Heart left ventricle (tissue), 16 donors: ENCODE results near the gene ZNF165. TPM values are rescaled to one million over a fixed set of nuclear protein-coding genes. Genes with fewer than 3 reads are reported as not detected.

Experiments
- ATAC-seq, 4 donors: fragments of 200-7000 bp; cut with Tn5 transposase; one replicate each; pipeline ENCODE4 v1.9.1; 2020 to 2022; ENCODE audit warnings: moderate library complexity in 4 of 4, mild to moderate bottlenecking in 3 of 4, moderate number of reproducible peaks in 1 of 4
- DNase-seq, 5 donors: peaks; one replicate each; pipeline ENCODE4 v3.0.0-alpha.2; 2020
- H3K27ac ChIP-seq, 12 donors: fragments of 200-600 bp; sonication (generic) in 4 of 12; one replicate each; pipeline versions ENCODE4 v1.5.0 to v1.8.0; 2016 to 2022; ENCODE audit warnings: mild to moderate bottlenecking in 2 of 12
- H3K27me3 ChIP-seq, 9 donors: fragments of 200-600 bp; sonication (generic) in 2 of 9; one replicate each; pipeline versions ENCODE4 v1.5.1 to v1.8.0; 2016 to 2022; ENCODE audit warnings: mild to moderate bottlenecking in 3 of 9
- H3K36me3 ChIP-seq, 9 donors: fragments of 200-600 bp; sonication (generic) in 2 of 9; one replicate each; pipeline versions ENCODE4 v1.5.0 to v1.8.0; 2018 to 2022; ENCODE audit warnings: mild to moderate bottlenecking in 2 of 9
- H3K4me1 ChIP-seq, 12 donors: fragments of 200-600 bp; sonication (generic) in 4 of 12; one replicate each; pipeline versions ENCODE4 v1.5.0 to v1.8.0; 2016 to 2022; ENCODE audit warnings: mild to moderate bottlenecking in 3 of 12
- H3K4me3 ChIP-seq, 12 donors: fragments of 200-600 bp; sonication (generic) in 4 of 12; one replicate each; pipeline versions ENCODE4 v1.5.0 to v1.8.0; 2017 to 2022; ENCODE audit warnings: mild to moderate bottlenecking in 9 of 12, moderate library complexity in 4 of 12
- H3K9me3 ChIP-seq, 12 donors: fragments of 200-600 bp; sonication (generic) in 4 of 12; one replicate each; pipeline versions ENCODE4 v1.5.0 to v1.8.0; 2016 to 2022; ENCODE audit warnings: mild to moderate bottlenecking in 1 of 12
- CTCF ChIP-seq, 12 donors: fragments of 200-600 bp; sonication (generic) in 4 of 12; IDR thresholded peaks; one replicate each; pipeline versions ENCODE4 v1.5.0 to v1.8.0; 2018 to 2022; ENCODE audit warnings: antibody characterized with exemption in 12 of 12, mild to moderate bottlenecking in 5 of 12
- POLR2A ChIP-seq, 2 donors: fragments of 450-650 bp; IDR thresholded peaks; one replicate each; pipeline ENCODE4 v1.6.1; 2017; ENCODE audit warnings: antibody characterized with exemption in 2 of 2, mild to moderate bottlenecking in 2 of 2, moderate library complexity in 2 of 2
- WGBS, 4 donors: extraction: QIAGEN DNeasy Blood & Tissue Kit in 2 of 4; methylation state at CpG; one replicate each; pipeline versions ENCODE4 v1.1.5 to v1.1.7; 2013 to 2018; 5-methylcytosine and 5-hydroxymethylcytosine counted together
- intact Hi-C, 10 donors: fragments of 100-400 bp; cut with DNase I; formaldehyde crosslinking; loops; one replicate each; pipeline versions ENCODE4 v1.11.1 to v1.14.2; 2022
- polyA plus RNA-seq, 2 donors: library from polyadenylated mRNA; stranded (reverse); fragments of 200-250 nt; gene quantifications; one replicate each; pipeline ENCODE4 v1.2.3, GENCODE V29; 2013
- total RNA-seq, 9 donors: library from RNA; depleted of rRNA in 2 of 9; stranded (reverse); fragments of >200 nt in 2 of 9; fragmentation: NEBNext Ultra II Directional in 3 of 9; extraction: Animal tissue kit (Norgen Biotek cat#: 25700) in 3 of 9; gene quantifications; one replicate each; pipeline versions ENCODE4 v1.1.0 to v1.2.4, GENCODE V29; 2016 to 2023
- donor health status: ischemic (EF 13 %, LVEDD 7.1; RV severe dilation, severe dysfunction).
- donor health status: healthy with polysubstance abuse.
- donor health status: DM: no; HTN: yes; CAD: no.
- donor health status: DM: no; HTN: no; CAD: no.
- donor health status: ischemic (EF 25% LVEDD 6.9; RV normal size, moderate dysfunction).
- donor health status: ischemic (EF 25% LVEDD 5.7; RV mildly dilated, moderate dysfunction).
- donor health status: healthy.
- donor health status: DM: yes; HTN: yes; CAD: no.
- donor health status: ischemic (EF 35%, LVEDD 5.7; RV mildly dilated, moderate dysfunction).
- donor health status: nonischemic (EF 11% LVEDD 7.7; RV severe dilation, severe dysfunction).
- donor health status: DM: yes; HTN: yes; CAD: no.
- donor health status: PGD.
- donor health status: ischemic (EF 29% LVEDD 5.4; RV normal size, mild dysfunction).
- donor health status: nonischemic (EF 23%, LVEDD 6.1; RV moderate dilation, normal function).

The ZNF165 gene
- total and polyA plus RNA-seq, 11 donors, result 0.18 to 0.88 (median 0.46) TPM

DNA sequence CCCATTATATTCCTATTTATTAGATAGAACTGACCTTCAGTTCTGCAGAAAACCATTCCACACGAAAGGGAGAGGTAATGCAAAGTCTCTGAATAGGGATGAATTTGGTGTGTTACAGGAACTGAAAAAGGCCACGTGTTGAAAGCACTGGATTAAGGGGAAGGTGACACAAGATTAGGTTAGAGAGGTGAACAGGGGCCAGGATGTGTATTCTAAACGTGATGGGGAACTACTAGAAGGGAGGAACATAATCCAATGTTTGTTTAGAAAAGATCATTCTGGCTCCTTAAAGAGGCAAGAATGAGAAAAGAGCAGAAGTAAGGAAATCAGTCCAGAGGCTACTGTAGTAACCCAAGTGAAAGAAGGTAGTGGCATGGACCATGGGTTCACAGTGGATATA lies 55.0 kb downstream of the ZNF165 start:
- Histone ChIP-seq H3K4me3 (peak overlapping the region in 7 of 12 donors; percentile 77 to 97 (median 89)), H3K4me1 (peaks cover 0 to 46% (median 21%) of the 10 kb centered on the region in 12 donors), H3K27me3 (no peaks in the 10 kb centered on the region), H3K9me3 (no peaks in the 10 kb centered on the region), H3K36me3 (peaks cover 0 to 23% (median 0%) of the 10 kb centered on the region in 9 donors), H3K27ac (peak overlapping the region in 4 of 12 donors; percentile 93 to 97 (median 96))
- ATAC-seq (no peak), DNase-seq (no peak)
- WGBS, 4 donors, result 8 to 22% (median 17%) methylated on average over 3 of the region's 3 CpGs
- TF ChIP-seq POLR2A (IDR thresholded peaks at IDR 0.05) (no peak), CTCF (IDR thresholded peaks at IDR 0.05) (no peak)
- intact Hi-C loops, result loop anchor here in 6 of 10 donors (5.0 to 10.0 kb wide), 6 partner anchors 53 to 222 kb away; partner anchors contain the start of genes ZSCAN26 (in 2 of the 6), NKAPL (in 1 of the 6), ZKSCAN4 (in 1 of the 6) and ZNF165 (in 1 of the 6)

DNA sequence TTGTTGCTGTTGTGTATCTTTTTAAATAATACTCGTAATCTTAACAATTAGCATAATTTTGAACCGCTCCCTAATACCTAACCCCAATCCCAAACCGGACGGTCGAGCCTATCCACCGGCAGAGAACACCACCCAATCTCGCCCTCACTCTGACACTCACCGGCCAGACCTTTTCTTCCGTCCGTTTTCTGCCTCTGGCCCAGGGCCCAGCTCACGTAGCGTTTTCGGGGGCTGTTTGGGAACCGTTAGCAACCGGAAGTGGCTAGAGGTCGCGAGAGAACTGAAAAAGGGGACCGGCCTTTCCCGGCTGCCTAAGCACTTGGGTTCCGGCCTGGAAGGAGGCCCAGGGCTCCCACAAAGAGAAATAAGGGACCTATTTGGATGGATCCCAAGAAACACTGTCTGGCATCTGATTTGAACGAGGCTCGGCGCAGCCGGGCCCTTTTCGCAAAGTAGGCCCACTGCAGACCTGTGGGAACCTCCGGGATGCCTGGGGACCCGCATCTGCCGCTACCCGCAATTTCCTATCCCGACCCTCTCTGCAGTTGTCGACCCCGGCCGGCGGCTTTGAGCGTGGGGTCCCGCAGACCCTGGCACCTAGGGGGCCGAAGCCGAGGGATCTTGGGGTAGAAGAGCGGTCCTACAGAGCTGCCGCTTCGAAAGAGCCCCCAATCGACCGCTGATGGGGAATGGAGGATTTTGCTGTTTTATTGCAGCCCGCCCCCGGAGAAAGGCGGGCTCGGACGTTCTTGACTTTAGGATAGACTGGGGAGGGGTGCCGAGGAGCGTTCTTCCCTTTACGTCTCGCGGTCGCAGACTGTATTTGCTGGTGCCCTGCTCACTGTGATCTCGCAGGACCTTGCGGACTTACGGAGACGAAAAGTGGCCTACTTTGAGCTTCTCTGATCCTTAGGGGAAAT lies 56.5 kb downstream of the ZNF165 start:
- Histone ChIP-seq H3K36me3 (peaks cover 0 to 10% (median 0%) of the 10 kb centered on the region in 9 donors), H3K27ac (peak overlapping the region; percentile 90 to 98 (median 96)), H3K4me1 (peaks cover 0 to 54% (median 23%) of the 10 kb centered on the region in 12 donors), H3K9me3 (no peaks in the 10 kb centered on the region), H3K27me3 (no peaks in the 10 kb centered on the region), H3K4me3 (peak overlapping the region; percentile 53 to 97 (median 86))
- peak; percentile 76 to 94 (median 92) for ATAC-seq
- TF ChIP-seq CTCF (IDR thresholded peaks at IDR 0.05) (peak in 1 of 12 donors; percentile 2), POLR2A (IDR thresholded peaks at IDR 0.05) (peak in 1 of 2 donors; percentile 25)
- WGBS, 4 donors, result 0 to 1% (median 0%) methylated on average over 29 to 58 of the region's 58 CpGs
- DNase-seq, result peak; percentile 91 to 95 (median 94)
- intact Hi-C loops, result loop anchor here in 8 of 10 donors (1.0 to 10.0 kb wide), 10 partner anchors 24 to 220 kb away; partner anchors contain the start of genes ZNF165 (in 2 of the 8), ZSCAN26 (in 2 of the 8), NKAPL (in 1 of the 8) and ZKSCAN4 (in 1 of the 8)

DNA sequence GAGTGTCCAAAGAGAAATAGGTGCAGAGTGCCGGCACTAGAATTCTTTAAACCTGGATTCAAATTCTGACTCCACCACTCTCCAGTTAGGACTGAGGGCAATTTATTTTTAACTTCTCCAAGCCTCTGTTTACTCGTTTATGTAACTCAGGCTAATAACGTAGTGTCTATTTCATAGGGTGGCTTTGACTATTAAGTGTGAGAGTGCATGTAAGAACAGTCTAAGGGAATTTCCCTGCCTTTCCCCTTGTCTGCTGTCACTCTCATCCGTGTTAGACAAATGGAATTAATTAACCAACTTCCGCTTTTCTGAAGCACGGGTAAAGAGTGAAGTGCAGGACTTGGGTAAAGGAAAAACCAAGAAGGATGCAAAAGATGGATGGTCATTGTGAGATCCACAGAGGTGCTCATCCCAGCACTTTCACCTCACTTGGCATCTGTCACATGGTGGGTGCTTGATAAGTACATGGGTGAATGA lies 57.2 kb downstream of the ZNF165 start:
- intact Hi-C loops, result loop anchor here in 8 of 10 donors (1.0 to 10.0 kb wide), 10 partner anchors 24 to 220 kb away; partner anchors contain the start of genes ZNF165 (in 2 of the 8), ZSCAN26 (in 2 of the 8), NKAPL (in 1 of the 8) and ZKSCAN4 (in 1 of the 8)
- Histone ChIP-seq H3K4me1 (peaks cover 1 to 58% (median 25%) of the 10 kb centered on the region in 12 donors), H3K27ac (peak overlapping the region; percentile 90 to 98 (median 96)), H3K4me3 (peak overlapping the region; percentile 53 to 97 (median 86)), H3K27me3 (no peaks in the 10 kb centered on the region), H3K36me3 (peaks cover 0 to 8% (median 0%) of the 10 kb centered on the region in 9 donors), H3K9me3 (no peaks in the 10 kb centered on the region)
- WGBS, 4 donors, result 2 to 5% (median 4%) methylated on average over 6 of the region's 6 CpGs
- ATAC-seq, result peak in 3 of 4 donors; percentile 1 to 7 (median 6)
- TF ChIP-seq POLR2A (IDR thresholded peaks at IDR 0.05), result no peak
- no peak for TF ChIP-seq CTCF (IDR thresholded peaks at IDR 0.05)
- no peak for DNase-seq

Other genes starting within 250 kb of the ZNF165 start
- gene OR2B2, start 168.2 kb upstream of the ZNF165 start, total RNA-seq, result not detected
- gene OR2B2, start 168.2 kb upstream of the ZNF165 start, polyA plus RNA-seq, result not detected
- gene OR2B6, start 123.3 kb upstream of the ZNF165 start, total RNA-seq, result not detected
- not detected for gene OR2B6, start 123.3 kb upstream of the ZNF165 start, polyA plus RNA-seq
- 1 to 10 TPM in 8 of 9 donors, under 1 TPM in 1; 0.48 to 2.9 (median 2.2) TPM for gene ZSCAN16, start 44.0 kb downstream of the ZNF165 start, total RNA-seq
- 1 to 10 TPM; 3.4 to 4.9 TPM for gene ZSCAN16, start 44.0 kb downstream of the ZNF165 start, polyA plus RNA-seq
- gene ZKSCAN8, start 61.3 kb downstream of the ZNF165 start, total RNA-seq, result 10 to 100 TPM; 10.6 to 17.7 (median 13.9) TPM
- gene ZKSCAN8, start 61.3 kb downstream of the ZNF165 start, polyA plus RNA-seq, result 1 to 10 TPM; 3.8 to 4.1 TPM
- 10 to 100 TPM in 2 of 9 donors, 1 to 10 TPM in 7; 6.8 to 12.6 (median 7.9) TPM for gene ZSCAN9, start 144.7 kb downstream of the ZNF165 start, total RNA-seq
- 10 to 100 TPM in 1 of 2 donors, 1 to 10 TPM in 1; 5.8 to 10.2 TPM for gene ZSCAN9, start 144.7 kb downstream of the ZNF165 start, polyA plus RNA-seq
- gene ZKSCAN4, start 171.7 kb downstream of the ZNF165 start, total RNA-seq, result 1 to 10 TPM; 2.1 to 5.0 (median 2.5) TPM
- 1 to 10 TPM; 1.5 to 2.2 TPM for gene ZKSCAN4, start 171.7 kb downstream of the ZNF165 start, polyA plus RNA-seq
- gene NKAPL, start 178.7 kb downstream of the ZNF165 start, total RNA-seq, result 1 to 10 TPM; 3.3 to 8.4 (median 5.2) TPM
- 1 to 10 TPM; 5.8 to 7.2 TPM for gene NKAPL, start 178.7 kb downstream of the ZNF165 start, polyA plus RNA-seq
- 10 to 100 TPM in 8 of 9 donors, 1 to 10 TPM in 1; 9.8 to 16.4 (median 12.2) TPM for gene ZSCAN26, start 186.6 kb downstream of the ZNF165 start, total RNA-seq
- 1 to 10 TPM; 8.1 to 8.3 TPM for gene ZSCAN26, start 186.6 kb downstream of the ZNF165 start, polyA plus RNA-seq
- gene PGBD1, start 201.0 kb downstream of the ZNF165 start, total RNA-seq, result 1 to 10 TPM; 2.5 to 3.8 (median 2.9) TPM
- 1 to 10 TPM; 1.7 to 4.6 TPM for gene PGBD1, start 201.0 kb downstream of the ZNF165 start, polyA plus RNA-seq